Immature natural killer cell (primary cell): ENCODE data around the gene SDHA. TPM values are rescaled to one million over a fixed set of nuclear protein-coding genes. Genes with fewer than 3 reads are reported as not detected.

Source experiments
- DNase-seq, 3 donors: peaks; one replicate each; pipeline ENCODE4 v3.0.0; 2022; ENCODE audit warnings: mixed read lengths in 1 of 3
- H3K27ac Mint-ChIP-seq, 6 donors: one replicate each; pipeline ENCODE4 v1.8.0; 2020; ENCODE audit warnings: mixed read lengths in 6 of 6, mild to moderate bottlenecking in 5 of 6, inconsistent platforms in 4 of 6, moderate library complexity in 3 of 6
- H3K27me3 Mint-ChIP-seq, 3 donors: one replicate each; pipeline ENCODE4 v1.8.0; 2020 to 2021; ENCODE audit warnings: low read depth in 3 of 3, mild to moderate bottlenecking in 3 of 3, mixed read lengths in 3 of 3, moderate library complexity in 3 of 3, inconsistent platforms in 1 of 3
- H3K36me3 Mint-ChIP-seq, 3 donors: one replicate each; pipeline ENCODE4 v1.8.0; 2020; ENCODE audit warnings: mixed read lengths in 3 of 3, inconsistent platforms in 2 of 3, mild to moderate bottlenecking in 2 of 3
- H3K4me1 Mint-ChIP-seq, 2 donors: one replicate each; pipeline ENCODE4 v1.8.0; 2020; ENCODE audit warnings: inconsistent platforms in 2 of 2, mild to moderate bottlenecking in 2 of 2, mixed read lengths in 2 of 2, moderate library complexity in 1 of 2
- H3K4me3 Mint-ChIP-seq, 5 donors: one replicate each; pipeline ENCODE4 v1.8.0; 2020; ENCODE audit warnings: mild to moderate bottlenecking in 5 of 5, mixed read lengths in 5 of 5, inconsistent platforms in 3 of 5, moderate library complexity in 3 of 5
- H3K9me3 Mint-ChIP-seq, 6 donors: one replicate each; pipeline ENCODE4 v1.8.0; 2020; ENCODE audit warnings: mild to moderate bottlenecking in 6 of 6, mixed read lengths in 6 of 6, inconsistent platforms in 4 of 6, moderate library complexity in 3 of 6
- polyA plus RNA-seq, 3 donors: library from polyadenylated mRNA; unstranded; fragments of 300-500 nt; fragmentation: Illumina TruSeq; gene quantifications; one replicate each; pipeline ENCODE4 v1.2.3, GENCODE V29; 2021

Gene SDHA
- polyA plus RNA-seq, 3 donors from 2014 or later: 140 to 224 (median 208) TPM

DNA sequence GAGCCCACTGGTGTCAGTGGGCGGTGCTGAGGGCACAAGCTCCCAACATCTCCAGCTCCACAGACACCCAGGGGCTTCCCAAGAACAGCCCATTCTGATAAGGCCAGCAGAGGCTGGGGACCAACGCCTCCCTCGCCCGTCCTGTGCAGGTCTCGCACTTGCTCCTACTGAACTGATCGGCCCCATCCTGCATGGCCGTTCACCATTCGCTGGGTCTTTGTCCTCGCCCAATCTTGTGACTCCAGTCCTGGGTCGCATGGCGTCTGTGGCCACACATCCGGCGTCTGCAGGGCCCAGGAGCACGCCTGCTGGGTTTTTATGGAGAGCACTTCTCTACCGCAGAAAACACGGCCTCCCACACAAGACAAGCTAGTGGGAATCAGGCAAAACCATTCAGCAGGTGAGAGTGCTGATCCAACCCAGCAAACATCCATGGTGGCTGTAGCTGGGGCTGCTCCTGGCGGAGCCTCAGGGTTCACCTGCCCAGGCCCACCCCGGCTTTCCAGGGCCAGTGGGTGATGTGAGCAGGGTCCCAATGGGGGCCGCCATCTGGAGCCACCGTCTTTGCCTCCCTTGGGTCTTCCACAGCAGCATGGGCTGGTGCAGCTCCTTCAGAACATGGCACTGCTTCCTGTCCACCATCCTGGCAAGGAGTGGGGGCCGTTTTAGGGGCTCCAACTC lies 19.5 kb upstream of the SDHA start:
- DNase-seq: no peak
- Mint-ChIP-seq H3K4me1 (no peaks in the 10 kb centered on the region), H3K36me3 (peaks cover 0 to 8% (median 0%) of the 10 kb centered on the region in 3 donors), H3K4me3 (no peak overlapping the region), H3K27me3 (peaks cover 0 to 2% (median 1%) of the 10 kb centered on the region in 3 donors), H3K9me3 (no peaks in the 10 kb centered on the region), H3K27ac (no peak overlapping the region)

DNA sequence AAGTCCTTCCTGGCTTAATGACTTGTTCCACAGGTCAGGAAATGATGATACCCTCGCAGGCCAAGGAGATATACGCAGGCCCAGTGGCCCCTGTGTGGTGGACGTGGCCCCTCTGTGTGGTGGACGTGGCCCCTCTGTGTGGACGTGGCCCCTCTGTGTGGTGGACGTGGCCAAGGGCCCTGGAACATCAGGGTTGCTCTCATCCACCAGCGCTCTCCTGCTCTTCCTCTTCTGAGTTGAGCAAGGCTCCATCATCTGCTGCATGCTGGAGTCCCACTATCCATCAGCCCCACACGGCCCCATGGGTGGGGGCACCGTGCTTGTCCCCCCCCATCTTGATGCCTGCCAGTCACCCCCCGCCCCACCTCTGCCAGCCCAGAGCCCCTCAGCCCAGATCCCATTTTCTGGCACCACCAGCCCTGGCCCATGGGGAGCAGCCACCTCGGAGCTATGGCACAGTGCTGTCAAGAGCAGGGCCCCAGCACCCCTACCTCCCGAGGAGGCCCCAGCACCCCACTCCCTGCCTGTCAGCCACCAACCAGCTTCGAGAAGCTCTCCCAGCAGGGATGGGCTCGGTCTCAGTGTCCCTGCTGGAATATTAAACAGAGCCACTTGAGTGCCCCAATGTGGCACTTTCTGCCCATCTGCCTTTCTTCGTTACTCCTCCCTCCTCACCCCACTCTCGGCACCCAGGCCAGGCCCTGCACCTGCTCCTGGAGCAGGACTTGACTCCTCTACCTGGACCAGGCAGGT lies 18.7 kb upstream of the SDHA start:
- H3K27me3 Mint-ChIP-seq: peaks cover 0 to 2% (median 0%) of the 10 kb centered on the region in 3 donors
- peak overlapping the region in 1 of 6 donors; percentile 46 for H3K27ac Mint-ChIP-seq
- no peak for DNase-seq
- H3K4me1 Mint-ChIP-seq: no peaks in the 10 kb centered on the region
- H3K9me3 Mint-ChIP-seq: no peaks in the 10 kb centered on the region
- no peak overlapping the region for H3K4me3 Mint-ChIP-seq
- peaks cover under 1 to 11% (median 1%) of the 10 kb centered on the region in 3 donors for H3K36me3 Mint-ChIP-seq

DNA sequence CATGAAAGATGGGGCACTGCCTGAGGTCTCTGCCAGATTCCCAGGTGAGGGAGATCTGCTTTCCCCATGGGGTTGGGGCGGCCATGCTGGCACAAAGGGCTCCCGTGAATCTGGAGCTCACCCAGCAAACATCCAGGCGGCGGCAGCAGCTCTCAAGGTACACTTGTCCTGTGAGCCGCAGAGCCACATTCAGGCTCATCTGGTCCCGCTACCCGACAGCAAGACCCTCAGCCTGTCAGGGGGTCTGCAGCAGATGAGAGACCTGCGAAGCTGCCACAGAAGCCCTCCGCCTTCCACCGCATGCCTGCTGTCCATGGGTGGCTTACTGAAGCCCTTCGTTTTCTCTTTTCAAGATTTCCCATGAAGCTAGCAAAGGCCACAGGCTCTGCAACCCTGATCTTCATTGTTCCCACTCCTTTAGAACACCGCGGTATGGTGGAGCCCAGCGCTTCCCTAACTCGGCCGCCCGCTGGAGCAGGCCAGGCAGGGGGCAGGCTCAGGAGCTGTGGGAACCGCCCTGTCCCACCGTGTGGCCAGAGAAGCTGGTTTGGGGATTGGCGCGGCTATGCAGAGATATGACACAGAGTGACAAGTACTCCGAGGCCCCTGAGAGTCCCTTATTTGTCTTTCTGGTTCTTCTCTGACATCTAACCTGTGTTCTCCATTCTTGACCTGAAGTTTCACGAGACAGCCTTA lies 18.0 kb upstream of the SDHA start:
- peaks cover 0 to 2% (median 0%) of the 10 kb centered on the region in 3 donors for H3K27me3 Mint-ChIP-seq
- no peak overlapping the region for H3K4me3 Mint-ChIP-seq
- peaks cover 7 to 18% (median 8%) of the 10 kb centered on the region in 3 donors for H3K36me3 Mint-ChIP-seq
- no peaks in the 10 kb centered on the region for H3K9me3 Mint-ChIP-seq
- no peaks in the 10 kb centered on the region for H3K4me1 Mint-ChIP-seq
- no peak for DNase-seq
- H3K27ac Mint-ChIP-seq: no peak overlapping the region

DNA sequence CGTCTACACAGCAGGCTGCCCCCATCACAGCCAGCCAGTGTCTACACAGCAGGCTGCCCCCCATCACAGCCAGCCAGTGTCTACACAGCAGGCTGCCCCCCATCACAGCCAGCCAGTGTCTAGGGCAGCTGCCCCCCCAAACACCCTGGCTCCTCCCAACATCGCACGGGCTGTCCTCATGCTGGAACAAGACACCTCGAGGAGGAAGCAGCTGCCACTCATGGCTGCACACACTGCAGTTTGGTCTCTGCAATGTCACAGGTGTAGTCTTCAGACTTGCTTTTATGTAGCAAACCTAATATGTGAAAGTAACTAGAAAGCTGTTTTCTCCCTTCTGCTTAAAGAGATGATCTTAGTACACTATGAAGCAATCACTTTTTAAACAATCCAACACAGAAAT lies 17.1 kb upstream of the SDHA start:
- no peaks in the 10 kb centered on the region for H3K9me3 Mint-ChIP-seq
- H3K36me3 Mint-ChIP-seq: peaks cover 7 to 27% (median 8%) of the 10 kb centered on the region in 3 donors
- no peak for DNase-seq
- H3K27ac Mint-ChIP-seq: no peak overlapping the region
- no peak overlapping the region for H3K4me3 Mint-ChIP-seq
- no peaks in the 10 kb centered on the region for H3K4me1 Mint-ChIP-seq
- no peaks in the 10 kb centered on the region for H3K27me3 Mint-ChIP-seq

DNA sequence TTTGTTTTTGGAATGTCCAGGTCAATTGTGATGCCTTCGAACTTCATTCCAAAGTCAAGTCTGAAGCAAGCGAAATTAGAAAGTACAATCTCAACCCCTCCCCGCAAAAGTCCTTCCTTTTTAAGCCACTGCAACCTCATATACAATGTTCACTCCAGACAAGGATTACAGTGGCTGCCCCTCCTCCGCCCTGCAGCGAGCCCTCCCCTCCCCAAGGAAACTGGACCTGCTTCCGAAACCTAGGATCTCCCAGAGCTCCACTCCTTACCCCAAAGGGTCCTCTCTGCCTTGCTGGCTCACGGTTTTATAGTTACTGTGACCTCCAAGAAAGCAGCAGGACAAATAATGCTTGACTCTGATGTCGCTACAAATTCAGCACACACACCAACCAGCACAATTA lies 16.4 kb upstream of the SDHA start:
- DNase-seq: no peak
- H3K4me1 Mint-ChIP-seq: no peaks in the 10 kb centered on the region
- H3K27ac Mint-ChIP-seq: no peak overlapping the region
- no peak overlapping the region for H3K4me3 Mint-ChIP-seq
- H3K27me3 Mint-ChIP-seq: no peaks in the 10 kb centered on the region
- H3K9me3 Mint-ChIP-seq: no peaks in the 10 kb centered on the region
- peaks cover 7 to 27% (median 8%) of the 10 kb centered on the region in 3 donors for H3K36me3 Mint-ChIP-seq

- peaks cover 8 to 30% (median 14%) of the 10 kb centered on the region in 3 donors for H3K36me3 Mint-ChIP-seq
- no peak overlapping the region for H3K27ac Mint-ChIP-seq
- H3K4me1 Mint-ChIP-seq: peaks cover 0 to 6% of the 10 kb centered on the region in 2 donors
- H3K4me3 Mint-ChIP-seq: no peak overlapping the region
- H3K27me3 Mint-ChIP-seq: no peaks in the 10 kb centered on the region
- DNase-seq: no peak
- no peaks in the 10 kb centered on the region for H3K9me3 Mint-ChIP-seq
Observed at GRCh38 chr5:203246-203930, 14.7 kb upstream of the SDHA start.

GRCh38 chr5:204001-204400 lies 14.1 kb upstream of the SDHA start:
- Mint-ChIP-seq H3K4me3 (no peak overlapping the region), H3K9me3 (no peaks in the 10 kb centered on the region), H3K4me1 (peaks cover 3 to 6% of the 10 kb centered on the region in 2 donors), H3K36me3 (peaks cover 8 to 30% (median 14%) of the 10 kb centered on the region in 3 donors), H3K27ac (no peak overlapping the region), H3K27me3 (no peaks in the 10 kb centered on the region)
- no peak for DNase-seq

DNA sequence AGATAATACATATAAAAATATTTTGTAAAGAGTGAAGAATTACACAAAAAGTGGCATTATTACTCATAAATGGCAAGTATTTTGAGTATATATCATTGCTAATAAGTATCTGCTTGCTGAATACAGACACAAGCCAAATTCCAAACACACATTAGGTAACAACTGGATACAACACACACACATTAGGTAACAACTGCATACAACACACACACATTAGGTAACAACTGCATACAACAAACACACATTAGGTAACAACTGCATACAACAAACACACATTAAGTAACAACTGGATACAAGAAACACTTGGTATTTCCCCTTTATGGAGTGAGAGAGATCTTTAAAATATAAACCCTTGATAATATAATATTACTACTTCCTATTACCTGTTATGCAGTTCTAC lies 13.7 kb upstream of the SDHA start:
- Mint-ChIP-seq H3K4me1 (peaks cover 3 to 7% of the 10 kb centered on the region in 2 donors), H3K9me3 (no peaks in the 10 kb centered on the region), H3K4me3 (no peak overlapping the region), H3K27me3 (no peaks in the 10 kb centered on the region), H3K36me3 (peaks cover 8 to 30% (median 14%) of the 10 kb centered on the region in 3 donors), H3K27ac (no peak overlapping the region)
- no peak for DNase-seq

GRCh38 chr5:204966-205670 lies 13.0 kb upstream of the SDHA start:
- no peak overlapping the region for H3K27ac Mint-ChIP-seq
- H3K27me3 Mint-ChIP-seq: no peaks in the 10 kb centered on the region
- H3K4me1 Mint-ChIP-seq: peaks cover 9 to 14% of the 10 kb centered on the region in 2 donors
- H3K36me3 Mint-ChIP-seq: peaks cover 8 to 30% (median 14%) of the 10 kb centered on the region in 3 donors
- no peaks in the 10 kb centered on the region for H3K9me3 Mint-ChIP-seq
- no peak overlapping the region for H3K4me3 Mint-ChIP-seq
- DNase-seq: no peak

GRCh38 chr5:206406-206805 lies 11.7 kb upstream of the SDHA start:
- peaks cover 14 to 19% of the 10 kb centered on the region in 2 donors for H3K4me1 Mint-ChIP-seq
- H3K27me3 Mint-ChIP-seq: no peaks in the 10 kb centered on the region
- H3K36me3 Mint-ChIP-seq: peaks cover 8 to 27% (median 14%) of the 10 kb centered on the region in 3 donors
- H3K27ac Mint-ChIP-seq: no peak overlapping the region
- no peak overlapping the region for H3K4me3 Mint-ChIP-seq
- no peaks in the 10 kb centered on the region for H3K9me3 Mint-ChIP-seq
- DNase-seq: no peak

DNA sequence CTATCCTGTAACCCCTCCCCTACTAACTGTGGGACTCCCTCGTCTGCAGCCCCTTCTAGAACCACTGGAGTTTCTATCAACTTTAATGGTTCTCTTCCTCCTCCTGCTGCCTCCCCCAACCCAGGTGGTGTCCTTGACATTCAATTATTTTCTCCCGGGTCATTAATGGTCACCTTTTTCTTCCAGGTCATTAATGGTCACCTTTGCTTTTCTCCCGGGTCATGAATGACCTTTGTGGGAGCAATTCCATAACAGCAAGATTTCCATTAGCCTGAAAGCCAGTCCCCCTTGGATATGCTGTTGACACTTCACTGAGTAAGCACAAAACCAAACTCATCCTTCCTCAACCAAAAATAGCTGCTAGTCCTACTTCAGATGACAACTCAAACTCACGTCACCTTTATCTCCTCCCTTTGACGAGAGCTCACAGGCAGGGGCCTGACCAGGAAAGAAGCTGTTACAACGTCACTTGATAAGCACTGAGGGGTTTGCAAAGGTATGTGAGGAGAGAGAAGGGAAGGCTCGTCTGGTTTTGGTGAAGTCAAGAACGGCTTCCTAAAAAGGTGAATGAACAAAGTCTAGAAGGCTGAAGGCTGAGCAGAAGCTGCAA lies 11.1 kb upstream of the SDHA start:
- DNase-seq: no peak
- H3K4me3 Mint-ChIP-seq: no peak overlapping the region
- peaks cover 14 to 19% of the 10 kb centered on the region in 2 donors for H3K4me1 Mint-ChIP-seq
- no peaks in the 10 kb centered on the region for H3K9me3 Mint-ChIP-seq
- H3K36me3 Mint-ChIP-seq: peaks cover 8 to 27% (median 14%) of the 10 kb centered on the region in 3 donors
- H3K27me3 Mint-ChIP-seq: no peaks in the 10 kb centered on the region
- peak overlapping the region in 1 of 6 donors; percentile 56 for H3K27ac Mint-ChIP-seq

- H3K27me3 Mint-ChIP-seq: no peaks in the 10 kb centered on the region
- peaks cover 14 to 19% of the 10 kb centered on the region in 2 donors for H3K4me1 Mint-ChIP-seq
- peaks cover 8 to 26% (median 14%) of the 10 kb centered on the region in 3 donors for H3K36me3 Mint-ChIP-seq
- no peak overlapping the region for H3K27ac Mint-ChIP-seq
- no peak for DNase-seq
- no peak overlapping the region for H3K4me3 Mint-ChIP-seq
- no peaks in the 10 kb centered on the region for H3K9me3 Mint-ChIP-seq
Observed at GRCh38 chr5:207599-207998, 10.5 kb upstream of the SDHA start.
